CD4-positive, alpha-beta T cell treated with Interferon alpha-2 for 1 hour (primary cell): ENCODE data around the gene MEOX2.

Source experiments
- DNase-seq, 2 donors: peaks; one replicate each; pipeline ENCODE4 v3.0.0-alpha.2; 2020 to 2022

Gene MEOX2

DNA sequence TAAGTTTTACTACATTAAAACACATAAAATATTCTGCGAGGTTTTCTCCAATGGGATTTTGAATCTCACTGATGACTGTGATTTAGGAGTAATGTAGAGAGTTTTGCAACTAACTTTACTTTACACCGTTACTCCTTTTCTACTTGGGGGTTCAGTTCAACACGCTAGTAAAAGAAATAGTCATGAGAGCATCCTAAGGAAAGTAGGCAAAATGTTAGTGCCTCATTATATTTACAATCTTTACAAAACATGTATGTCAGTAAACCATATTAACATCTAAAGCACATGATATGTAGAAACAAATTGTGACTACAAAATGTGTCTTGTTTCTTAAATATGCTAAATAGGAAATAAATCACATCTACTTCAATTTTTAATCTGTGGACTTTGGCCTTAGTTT is 6.0 kb downstream of the MEOX2 start:
- DNase-seq, result no peak

DNA sequence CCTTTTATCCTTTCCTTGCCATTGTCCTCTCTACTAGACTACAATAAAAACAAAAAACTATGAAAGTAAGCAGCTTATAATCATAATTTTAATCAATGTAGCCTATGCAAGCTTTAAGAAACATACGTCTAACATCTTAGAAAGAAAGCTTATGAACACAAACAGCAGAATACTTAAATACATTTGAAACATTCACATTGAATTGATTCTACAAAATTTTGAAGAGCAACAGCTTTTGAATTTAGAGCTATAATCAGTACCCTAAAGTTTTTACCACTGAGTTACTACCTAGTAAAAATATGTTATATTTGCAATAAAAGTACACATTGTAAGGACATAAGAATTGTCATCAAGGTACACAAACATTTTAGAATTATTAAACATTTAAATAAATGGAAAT is 7.2 kb downstream of the MEOX2 start:
- DNase-seq, result no peak

DNA sequence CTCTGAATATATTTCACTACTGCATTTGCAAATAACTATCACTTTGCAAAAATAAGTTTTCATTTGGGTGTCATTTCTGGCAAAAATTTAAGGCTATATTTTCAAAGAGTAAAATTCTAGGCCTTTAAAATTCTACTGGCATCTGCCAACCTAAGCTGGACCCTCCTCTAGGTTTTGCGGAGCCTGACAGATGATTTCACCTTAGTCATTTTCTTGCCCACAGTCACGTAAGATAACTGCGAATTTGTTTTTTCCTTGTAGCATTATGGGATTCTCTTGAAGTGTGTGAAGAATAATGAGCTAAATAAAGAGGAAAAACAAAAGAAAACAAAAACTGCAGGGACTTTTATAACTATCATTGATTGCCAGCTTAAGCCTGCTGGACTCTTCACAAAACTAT is 7.8 kb downstream of the MEOX2 start:
- DNase-seq, result no peak

DNA sequence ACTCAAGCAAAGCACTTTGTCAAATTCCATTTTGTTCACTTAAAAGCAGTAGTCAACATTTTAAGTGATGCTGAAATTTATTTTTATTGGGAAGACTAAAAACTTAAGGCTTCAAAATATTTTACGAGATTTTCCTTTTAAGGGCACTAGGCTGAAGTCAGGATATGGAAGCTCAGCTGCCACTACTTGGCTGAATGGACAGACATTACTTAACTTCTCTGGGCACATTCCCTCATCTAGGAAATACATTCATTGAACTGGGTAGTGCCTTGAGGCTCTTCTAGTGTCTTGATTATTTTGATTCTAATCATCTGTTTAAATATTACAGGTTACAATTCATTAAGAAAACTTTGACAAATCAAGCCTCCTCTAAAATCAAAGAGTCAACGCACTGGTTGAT is 11.1 kb downstream of the MEOX2 start:
- no peak for DNase-seq

DNA sequence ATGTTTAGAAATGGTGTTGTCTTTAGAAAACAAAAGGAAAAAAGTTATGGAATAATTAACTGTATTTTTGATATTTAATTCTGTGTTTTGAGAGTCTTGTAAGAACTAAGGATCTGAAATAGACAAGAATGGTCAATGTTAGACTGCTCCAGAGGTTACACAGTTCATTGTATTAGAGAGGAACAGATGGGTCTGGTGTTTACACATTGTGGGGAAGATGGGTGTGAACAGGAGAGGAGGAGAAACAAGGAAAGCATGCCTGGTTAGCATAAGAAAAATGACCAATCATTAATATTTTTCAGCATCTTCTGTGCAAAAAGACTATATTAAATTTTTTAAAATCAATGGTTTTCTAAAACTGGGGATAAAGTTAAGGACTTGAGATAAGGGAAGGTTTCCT is 11.9 kb downstream of the MEOX2 start:
- no peak for DNase-seq

DNA sequence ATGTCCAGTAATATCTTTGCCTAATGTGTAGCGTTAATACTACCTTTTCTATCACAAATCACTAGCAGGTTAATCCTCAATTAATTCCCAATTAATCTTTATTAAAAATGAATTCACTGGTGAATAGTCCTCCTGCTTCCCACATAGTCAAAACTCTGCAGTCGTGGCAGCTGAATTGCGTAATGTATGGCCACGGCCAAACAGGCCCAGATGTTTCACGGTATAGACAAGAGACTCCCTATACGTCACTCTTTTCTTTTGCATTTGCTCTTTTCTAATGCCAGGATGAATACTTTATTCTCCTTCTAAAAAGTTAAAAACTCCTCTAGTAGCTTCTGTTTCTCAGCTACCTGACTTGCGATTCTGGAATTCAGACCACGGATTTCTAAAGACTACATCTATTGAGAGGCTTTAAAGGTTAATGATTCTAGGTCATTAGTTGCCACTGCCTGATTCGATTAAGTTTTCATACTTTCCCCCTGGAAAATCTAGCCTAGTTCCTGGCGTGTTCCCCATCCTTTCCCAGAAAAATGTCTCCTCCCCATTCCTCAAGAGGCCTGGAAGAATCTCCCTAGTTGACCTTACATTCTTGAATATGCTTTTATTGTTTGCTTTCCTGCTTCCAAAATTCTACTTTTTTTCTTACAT is 16.9 kb downstream of the MEOX2 start:
- no peak for DNase-seq

DNA sequence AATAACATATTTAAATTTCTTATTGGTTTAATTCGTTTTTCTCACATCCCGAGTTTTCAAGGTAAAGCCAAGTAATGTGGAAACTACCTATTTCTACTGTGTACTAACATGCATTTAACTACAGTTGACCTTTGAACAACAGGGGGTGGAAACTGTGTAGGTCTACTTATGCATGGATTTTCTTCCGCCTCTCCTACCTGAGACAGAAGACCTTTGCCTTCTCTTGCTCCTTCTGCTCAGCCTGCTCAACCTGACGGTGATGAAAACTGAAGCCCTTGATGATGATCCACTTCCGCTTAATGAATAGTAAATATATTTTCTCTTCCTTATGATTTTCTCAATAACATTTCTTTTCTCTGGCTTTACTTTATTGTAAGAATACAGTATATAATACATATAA is 18.5 kb downstream of the MEOX2 start:
- no peak for DNase-seq

DNA sequence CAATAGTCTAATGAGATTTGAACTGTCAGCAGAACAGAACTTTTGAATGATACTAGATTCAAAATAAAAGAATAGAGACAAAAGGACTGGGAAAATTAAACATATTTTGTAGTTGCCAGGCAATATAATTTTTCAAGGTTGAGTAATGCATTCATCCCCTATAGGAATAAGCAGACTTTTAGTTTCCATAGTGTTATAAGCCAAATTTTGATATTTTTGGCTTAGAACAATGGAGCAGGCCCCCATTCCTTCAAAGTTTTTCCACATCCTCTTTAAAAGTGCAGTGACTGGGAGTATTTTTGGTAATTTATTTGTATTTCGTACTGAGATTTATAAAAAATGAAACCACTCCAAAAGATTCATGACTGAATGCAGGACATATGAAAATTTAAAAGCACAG is 24.0 kb downstream of the MEOX2 start:
- DNase-seq, result no peak

DNA sequence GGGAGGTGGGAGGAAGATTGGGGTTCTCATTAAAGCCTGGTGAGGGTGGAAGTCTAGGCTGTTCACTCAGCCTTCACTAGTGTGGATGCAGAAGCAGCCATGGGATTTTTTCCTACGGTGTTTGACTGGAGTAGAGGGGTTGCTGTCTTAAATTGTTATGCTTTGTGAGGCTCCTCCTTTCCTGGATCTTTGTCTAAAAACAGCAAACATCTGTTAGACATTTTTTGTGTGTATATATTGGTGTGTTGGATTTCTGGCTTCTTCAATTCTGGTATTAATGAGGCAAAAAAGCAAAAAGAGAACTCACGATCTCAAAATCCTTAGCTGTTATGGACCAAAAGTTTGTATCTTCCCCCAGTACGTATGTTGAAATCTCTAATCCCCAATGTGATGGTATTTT is 28.2 kb downstream of the MEOX2 start:
- no peak for DNase-seq

DNA sequence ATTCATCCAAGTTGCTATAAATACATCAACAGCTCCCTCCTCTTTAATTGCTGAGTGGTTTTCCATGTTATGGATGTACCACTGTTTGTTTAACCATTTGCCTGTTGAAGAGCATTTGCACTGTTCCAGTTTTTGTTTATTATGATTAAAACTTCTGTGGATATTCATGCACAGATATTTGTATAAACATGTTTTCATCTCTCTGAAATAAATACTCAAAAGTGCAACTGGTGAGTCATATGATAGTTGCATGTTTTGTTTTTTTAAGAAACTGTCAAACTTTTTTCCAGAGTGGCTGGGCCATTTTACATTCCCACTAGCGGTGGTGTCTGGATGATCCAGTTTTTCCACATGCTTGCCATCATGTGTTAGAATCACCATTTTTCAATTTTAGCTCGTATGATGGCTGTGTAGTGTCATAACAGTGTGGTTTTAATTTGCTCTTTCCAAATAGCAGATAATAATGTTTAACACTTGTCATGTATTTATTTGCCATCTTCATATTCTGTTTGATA is 33.6 kb downstream of the MEOX2 start:
- DNase-seq, result no peak

DNA sequence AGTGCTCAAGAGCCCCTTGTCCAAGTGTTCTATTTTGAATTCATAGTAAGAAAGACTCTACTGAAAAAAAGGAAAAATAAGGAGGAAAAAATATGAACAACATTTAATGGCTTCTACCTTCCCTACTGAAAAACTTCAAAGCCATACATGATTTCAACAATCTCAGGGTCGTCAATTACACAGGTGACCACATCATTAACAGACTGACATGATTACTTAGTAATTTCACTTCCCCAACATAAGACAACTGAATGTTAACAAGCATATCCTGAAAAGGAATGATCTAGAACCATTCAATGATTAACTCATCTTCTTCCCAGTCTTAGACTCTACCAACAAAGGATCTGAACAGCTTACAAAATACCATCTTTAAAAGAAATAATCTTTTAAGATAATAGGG is 34.8 kb downstream of the MEOX2 start:
- DNase-seq, result no peak

DNA sequence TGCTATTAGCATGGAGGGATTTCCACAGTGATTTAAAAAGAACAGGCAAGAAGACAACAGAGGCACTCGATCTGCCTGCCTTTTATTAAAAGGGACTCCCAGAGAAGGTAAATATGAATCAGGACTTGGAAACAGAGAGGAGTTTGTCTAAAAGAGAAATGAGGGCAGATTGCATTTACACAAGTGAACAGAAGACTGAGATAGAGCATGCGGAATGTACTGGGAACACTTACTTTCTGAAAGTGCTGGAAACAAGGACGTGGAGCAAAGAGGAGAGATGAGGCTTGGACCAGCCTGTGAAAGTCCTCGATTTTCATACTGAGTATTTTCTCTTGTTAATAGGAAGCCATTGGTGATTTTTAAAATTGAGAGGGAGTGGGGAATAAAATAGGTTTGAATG is 35.7 kb downstream of the MEOX2 start:
- DNase-seq, result no peak

DNA sequence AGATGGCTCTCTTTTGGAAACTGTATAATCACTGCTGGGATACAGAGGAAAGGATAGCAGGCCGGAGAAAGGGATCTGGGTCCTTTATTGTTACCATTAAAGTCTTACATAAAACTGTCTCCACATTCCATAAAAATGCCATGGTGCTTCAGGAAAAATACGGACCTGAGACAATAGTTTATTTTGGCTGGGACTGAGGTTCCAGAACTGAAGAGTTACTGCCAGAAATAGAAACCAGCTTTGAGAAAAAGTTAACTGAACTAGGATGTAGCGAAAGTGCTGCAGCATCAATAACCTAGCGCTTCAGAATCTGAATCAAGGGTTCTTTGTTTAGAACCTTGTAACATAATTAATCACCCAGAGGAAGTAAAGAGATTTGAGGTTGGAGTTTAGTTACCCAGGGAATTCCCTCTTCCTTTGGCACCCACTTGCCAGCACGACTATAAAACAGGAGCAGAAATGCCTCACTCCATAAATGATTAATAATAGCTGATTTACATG is 38.0 kb downstream of the MEOX2 start:
- DNase-seq, result no peak

DNA sequence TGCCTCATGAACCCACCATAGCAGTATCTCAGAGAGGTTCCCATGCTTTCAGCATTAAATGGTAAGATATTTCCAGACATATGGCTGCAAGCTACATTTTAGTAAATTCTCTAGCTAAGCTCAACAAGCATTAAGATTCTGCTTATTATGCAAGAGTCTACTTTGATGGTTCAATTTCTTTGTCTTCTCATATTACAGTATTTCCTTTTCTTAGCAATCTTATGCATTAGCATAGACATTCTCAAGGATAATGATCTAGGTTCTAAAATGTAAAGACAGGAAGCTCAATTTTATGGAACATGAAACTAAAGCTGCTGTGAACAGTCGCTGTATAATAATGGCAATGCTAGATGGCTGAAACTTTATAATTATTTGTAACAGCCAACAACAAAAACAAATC is 39.2 kb downstream of the MEOX2 start:
- DNase-seq, result no peak

DNA sequence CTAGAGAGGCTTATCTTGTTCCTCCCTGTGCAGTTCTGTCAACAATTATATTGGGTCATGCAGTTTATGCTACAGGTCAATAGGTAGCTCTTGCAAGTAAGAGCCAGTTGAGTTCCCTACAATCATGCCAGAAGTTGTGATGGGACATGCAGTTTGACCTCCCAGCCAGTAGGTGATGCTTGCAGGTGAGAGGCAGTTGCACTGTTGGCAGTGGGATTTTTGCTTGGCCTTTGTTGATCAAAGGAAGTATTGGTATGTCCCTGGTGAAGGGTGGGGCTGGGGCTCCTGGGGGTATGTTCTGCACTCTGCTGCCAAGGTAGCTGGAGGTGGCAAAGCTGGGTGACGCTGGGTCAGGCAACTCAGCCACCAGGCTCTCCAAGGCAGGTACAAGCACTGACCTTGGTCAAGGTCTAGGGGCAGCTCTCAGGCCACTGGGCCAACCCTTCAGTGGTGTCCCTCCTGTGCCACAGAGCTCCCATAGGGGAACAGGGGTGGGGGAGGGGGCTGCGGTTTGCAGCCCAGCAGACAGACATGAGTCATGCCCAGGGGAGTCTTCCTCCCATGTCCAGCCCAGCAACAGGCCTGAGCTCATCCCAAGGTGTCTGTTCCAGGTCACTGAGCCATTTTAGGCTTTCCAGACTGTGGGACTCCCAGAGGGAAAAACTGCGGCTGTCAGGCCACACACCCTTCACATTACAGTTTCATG is 43.3 kb downstream of the MEOX2 start:
- DNase-seq, result no peak

DNA sequence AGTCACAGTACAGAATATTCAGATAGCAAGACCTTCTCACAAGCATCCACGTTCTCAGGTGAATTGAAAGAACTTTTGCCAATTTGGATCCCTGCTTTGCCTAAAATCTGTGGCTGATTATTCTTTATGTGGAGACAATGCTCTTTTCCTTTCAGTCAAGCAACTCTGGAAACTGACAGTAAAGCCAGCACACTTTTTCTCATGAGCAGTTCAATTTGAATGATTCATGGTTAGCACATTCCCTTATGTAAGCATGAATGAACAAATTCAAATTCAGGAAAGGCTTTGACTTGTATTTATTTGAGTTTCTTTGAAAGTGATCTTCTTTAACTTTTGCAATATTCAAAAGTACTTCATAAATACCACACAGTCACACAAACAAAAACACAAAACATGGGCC is 57.6 kb downstream of the MEOX2 start:
- no peak for DNase-seq

DNA sequence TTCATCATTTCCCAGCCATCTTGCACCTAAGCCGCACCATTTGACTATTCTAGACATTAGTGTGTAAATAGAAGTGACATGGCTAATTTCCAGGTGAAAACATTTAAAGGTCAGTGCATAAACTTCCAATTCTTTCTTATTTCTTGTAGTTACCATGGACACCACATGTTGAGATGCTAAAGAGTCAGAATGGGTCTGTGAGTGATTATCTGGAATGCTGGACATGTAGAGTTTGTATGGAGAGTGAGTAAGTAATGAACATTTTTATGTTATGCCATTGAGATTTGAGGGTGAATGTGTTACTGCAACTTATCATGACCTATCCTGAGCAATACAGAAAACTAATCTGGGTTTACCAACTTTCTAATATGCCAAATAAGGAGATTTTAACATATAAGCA is 60.4 kb downstream of the MEOX2 start:
- DNase-seq, result no peak

DNA sequence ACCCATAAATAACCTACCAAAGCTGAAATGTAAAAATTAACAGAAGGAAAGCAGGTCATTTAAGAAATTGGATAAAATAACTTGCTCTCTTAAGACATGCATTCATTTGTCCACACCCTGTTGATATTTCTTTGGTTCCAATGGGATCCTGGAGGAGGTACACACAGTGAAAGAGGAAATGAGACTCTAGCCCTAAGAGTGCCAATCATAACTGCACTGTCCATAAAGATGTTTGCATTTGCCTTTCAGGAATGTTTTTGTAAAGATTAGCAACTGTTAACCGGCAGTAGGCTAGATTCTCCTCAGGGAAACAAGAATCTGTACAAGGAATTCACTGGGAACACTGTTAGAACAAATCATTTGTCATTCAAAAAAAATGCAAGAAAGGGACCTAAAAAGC is 61.0 kb downstream of the MEOX2 start:
- no peak for DNase-seq

DNA sequence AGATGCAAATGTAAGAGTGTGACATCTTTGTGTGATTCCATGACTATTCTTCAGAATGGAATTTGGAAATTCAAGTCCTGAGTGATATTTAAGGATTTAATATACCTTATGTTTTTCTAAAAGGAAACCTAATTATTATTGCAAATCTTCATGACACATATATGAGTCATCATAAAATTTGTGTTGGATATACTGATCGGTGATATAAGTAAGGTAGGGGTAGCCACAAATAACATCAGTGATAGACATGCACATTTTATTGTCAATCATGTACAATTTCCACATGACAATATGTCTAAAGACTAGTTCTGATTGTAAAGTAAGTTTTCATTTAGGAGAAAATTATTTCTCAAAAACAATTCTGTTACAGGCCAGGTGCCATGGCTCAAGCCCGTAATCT is 65.0 kb downstream of the MEOX2 start:
- DNase-seq, result no peak

DNA sequence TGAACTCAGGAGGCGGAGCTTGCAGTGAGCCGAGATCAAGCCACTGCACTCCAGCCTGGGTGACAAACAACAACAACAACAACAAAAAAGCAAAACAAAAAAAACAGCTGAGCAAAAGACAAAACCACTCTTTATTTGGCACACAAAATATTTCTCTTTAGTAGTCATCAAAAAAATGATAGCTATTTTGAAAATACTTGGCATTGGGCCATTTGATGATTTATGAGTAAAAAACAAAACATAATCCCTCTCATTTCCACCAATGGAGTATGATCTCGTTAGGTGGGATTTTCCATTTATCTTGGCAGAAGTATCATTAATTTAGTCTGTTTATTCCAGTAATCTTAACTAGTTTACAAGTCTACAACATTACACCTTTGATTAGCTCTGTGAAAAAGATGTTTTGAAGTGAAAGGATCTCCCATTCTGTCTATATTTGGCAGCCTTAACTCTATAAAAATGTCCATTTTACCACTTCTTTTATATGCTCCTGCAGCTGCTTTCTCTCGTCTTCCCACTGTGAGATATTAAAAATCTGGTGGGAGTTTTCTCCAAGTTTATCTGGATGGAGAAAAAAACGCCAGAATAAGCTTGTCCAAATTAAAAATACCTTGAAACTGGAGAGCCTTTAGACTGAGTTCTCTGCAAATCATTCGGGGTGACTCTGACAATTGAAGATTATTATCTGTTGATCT is 65.8 kb downstream of the MEOX2 start:
- no peak for DNase-seq

DNA sequence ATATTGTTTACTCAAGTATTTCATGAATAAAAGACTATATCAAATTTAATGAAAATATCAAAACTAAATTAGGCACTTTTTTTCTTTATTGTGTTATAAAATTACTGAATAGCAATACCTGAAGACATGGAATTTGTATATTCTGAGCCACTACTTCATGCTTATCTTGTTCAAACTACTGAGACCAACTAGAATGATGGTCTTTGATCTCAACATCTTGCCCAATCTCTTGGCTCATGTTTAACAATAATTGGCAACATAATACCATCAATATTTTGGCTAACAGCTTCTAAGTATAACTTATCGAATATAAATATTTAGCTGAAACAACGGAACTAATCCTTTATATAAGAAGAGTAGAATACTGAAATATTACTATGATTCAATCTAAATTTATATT is 68.2 kb downstream of the MEOX2 start:
- no peak for DNase-seq

DNA sequence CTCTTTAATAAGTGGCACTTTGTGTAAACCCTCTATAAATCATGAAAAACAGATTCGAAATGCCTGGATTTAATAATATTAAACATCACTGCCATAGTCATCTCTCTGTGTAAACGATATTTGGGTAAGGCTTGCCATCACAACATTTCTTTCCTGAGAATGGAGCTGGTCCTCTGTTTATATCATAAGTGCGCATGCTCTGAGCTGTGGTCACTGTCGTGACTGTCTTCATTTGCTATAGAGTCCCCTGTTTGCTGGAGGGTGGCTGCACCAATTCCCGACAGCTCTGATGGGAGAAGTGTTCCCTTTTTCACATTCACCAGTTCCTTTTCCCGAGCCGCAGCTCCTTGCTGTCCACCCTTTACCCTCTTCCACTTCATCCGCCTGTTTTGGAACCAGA is 74.3 kb downstream of the MEOX2 start:
- DNase-seq, result no peak

DNA sequence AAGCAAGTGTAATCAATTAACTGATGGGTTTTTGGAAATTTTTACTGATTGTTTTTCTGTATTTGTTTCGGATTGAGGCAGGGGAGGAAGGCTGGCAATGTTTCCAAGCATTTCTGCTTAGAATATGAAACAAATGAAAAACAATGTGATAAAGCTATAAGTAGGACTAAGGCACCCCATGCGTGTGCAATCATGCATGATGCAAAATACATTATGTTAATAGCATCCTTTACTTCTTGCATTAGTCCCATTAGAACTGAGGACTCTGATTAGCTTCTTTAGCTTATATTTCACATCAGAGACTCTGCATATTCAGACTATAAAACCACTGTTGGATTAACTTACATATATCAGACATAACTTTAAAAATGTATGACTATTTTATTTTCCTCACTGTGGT is 76.0 kb downstream of the MEOX2 start:
- no peak for DNase-seq

DNA sequence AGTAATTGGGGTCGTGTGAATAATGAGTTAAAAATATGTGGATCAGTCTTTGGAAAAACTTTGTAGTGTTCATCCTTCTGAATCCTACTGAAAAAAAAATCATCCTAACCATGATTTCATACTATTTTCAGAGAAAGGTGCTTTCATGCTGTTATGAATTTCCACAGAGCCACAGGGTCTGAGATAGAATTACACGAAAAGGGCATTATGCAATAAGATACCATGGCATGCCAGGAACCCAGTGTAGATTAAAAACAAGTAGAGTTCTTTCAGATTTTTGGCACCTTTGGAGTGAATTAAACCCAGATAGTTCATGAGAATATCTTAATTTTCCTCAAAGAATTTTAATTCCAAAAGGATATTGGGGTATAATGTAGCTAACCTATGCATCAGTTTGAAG is 77.2 kb downstream of the MEOX2 start:
- no peak for DNase-seq
